Measurements from ENCODE around the gene TNP2. TPM values are rescaled to one million over a fixed set of nuclear protein-coding genes. Genes with fewer than 3 reads are reported as not detected.

Gene TNP2
- total and polyA plus RNA-seq, 2 experiments from 2014 or later: not detected

- H3K79me2 ChIP-seq (replicated peaks; ENCODE audit: insufficient read depth): no peaks in the 10 kb centered on the region
Observed at GRCh38 chr16:11229906-11230305, 39.2 kb downstream of the TNP2 start.

More at GRCh38 chr16:11229906-11230305, 39.2 kb downstream of the TNP2 start:
- no peak overlapping the region for H3K27ac Mint-ChIP-seq
- no peaks in the 10 kb centered on the region for H3K27me3 ChIP-seq (ENCODE audit: insufficient read depth)
- no peaks in the 10 kb centered on the region for H3K36me3 Mint-ChIP-seq (ENCODE audit: low read depth)
- no peaks in the 10 kb centered on the region for H4K20me1 ChIP-seq (replicated peaks; ENCODE audit: insufficient read depth)
- no peak for ATAC-seq
- H3K4me3 Mint-ChIP-seq: no peak overlapping the region
- no peak for DNase-seq (ENCODE audit: low spot score)
- no peaks in the 10 kb centered on the region for H3K9me3 Mint-ChIP-seq
- H3K27ac ChIP-seq (ENCODE audit: low read depth): no peak overlapping the region
- H3K4me1 ChIP-seq (ENCODE audit: insufficient read depth): peaks cover 9% of the 10 kb centered on the region; the same call in 1 of the 2 replicates
- TF ChIP-seq EZH2phosphoT487 (IDR thresholded peaks at IDR 0.05; ENCODE audit: unreplicated experiment) (no peak), CTCF (conservative IDR thresholded peaks at IDR 0.05; ENCODE audit: low read depth in 2 of 2) (no peak), ETS1 (IDR thresholded peaks at IDR 0.05) (no peak), CREB1 (CRISPR knock-in tag; IDR thresholded peaks at IDR 0.05; ENCODE audit: low read depth) (no peak), ZNF462 (CRISPR knock-in tag; IDR thresholded peaks at IDR 0.05) (no peak), POLR2AphosphoS5 (IDR thresholded peaks at IDR 0.05; ENCODE audit: low read depth) (no peak), STAT1 (IDR thresholded peaks at IDR 0.05; ENCODE audit: unreplicated experiment) (no peak)
- H3K4me3 ChIP-seq: no peak overlapping the region
- H3F3A ChIP-seq (replicated peaks; ENCODE audit: low read depth): 0 out of 2 replicates have a peak, but pooled peaks cover 6% of the 10 kb centered on the region
- H3K4me1 Mint-ChIP-seq: peaks cover 8% of the 10 kb centered on the region
- H3K27me3 Mint-ChIP-seq (ENCODE audit: insufficient read depth, low read depth, poor library complexity): peaks cover 17% of the 10 kb centered on the region
- H3K36me3 ChIP-seq (ENCODE audit: insufficient read depth): no peaks in the 10 kb centered on the region
- no peak overlapping the region for H2AFZ ChIP-seq
- H3K4me2 ChIP-seq: no peak overlapping the region
- H3K9me2 ChIP-seq (ENCODE audit: insufficient read depth): no peaks in the 10 kb centered on the region
